Measurements from ENCODE around the gene SLC25A19. TPM values are rescaled to one million over a fixed set of nuclear protein-coding genes. Genes with fewer than 3 reads are reported as not detected.

SLC25A19 gene
- total and polyA plus RNA-seq, 10 of the 15 experiments (the other 5 are each of a cell fraction or from before 2014, with no cell fraction given) = 32.9 to 91.6 (median 53.7) TPM

DNA sequence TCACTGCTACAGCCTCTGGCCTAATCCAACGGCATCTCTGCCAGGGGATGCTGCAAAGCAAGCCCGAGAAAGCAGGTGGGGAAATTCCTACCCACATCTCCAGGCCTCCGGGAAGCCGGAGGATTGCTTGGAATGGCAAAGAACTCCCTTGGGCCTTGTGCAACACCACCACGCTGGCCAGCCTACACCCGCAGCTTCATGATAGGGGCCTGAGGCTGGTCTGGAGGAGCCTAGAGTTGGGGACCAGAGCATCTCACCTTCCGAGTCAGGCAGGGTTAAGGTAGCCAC is 48.1 kb downstream of the SLC25A19 start (continued):
- no peak for TF ChIP-seq E2F8 (IDR thresholded peaks at IDR 0.05; ENCODE audit: low read depth, partially characterized antibody)
- no peak for TF ChIP-seq ESRRA (IDR thresholded peaks at IDR 0.05; ENCODE audit: low read length)
- TF ChIP-seq RFX5 (IDR thresholded peaks at IDR 0.05; ENCODE audit: low read depth, low read length) = no peak
- TF ChIP-seq BMI1 (IDR thresholded peaks at IDR 0.05; ENCODE audit: borderline replicate concordance) = no peak
- no peak for TF ChIP-seq NR2C2 (IDR thresholded peaks at IDR 0.05; ENCODE audit: borderline replicate concordance, control insufficient read depth, insufficient read length, low read depth)
- TF ChIP-seq ZNF274 (IDR thresholded peaks at IDR 0.05; ENCODE audit: insufficient read depth, insufficient read length) = no peak
- TF ChIP-seq RAD51 (IDR thresholded peaks at IDR 0.05) = no peak
- TF ChIP-seq CBX5 (IDR thresholded peaks at IDR 0.05; ENCODE audit: low read depth) = no peak

- Histone ChIP-seq H2AFZ (ENCODE audit: control insufficient read depth, low read depth, low read length) (no peak overlapping the region), H3K9ac (ENCODE audit: control insufficient read depth, insufficient read depth, low read length) (no peak overlapping the region), H3K9me3 (replicated peaks; ENCODE audit: control insufficient read depth, insufficient read depth, low read length) (no peaks in the 10 kb centered on the region), H3K4me1 (ENCODE audit: control insufficient read depth, insufficient read depth, low read length) (peaks cover 43% of the 10 kb centered on the region), H3K4me3 (no peak overlapping the region), H3K79me2 (ENCODE audit: control insufficient read depth, insufficient read depth, low read length) (no peaks in the 10 kb centered on the region; the same call in 1 of the 2 replicates), H3K36me3 (ENCODE audit: control insufficient read depth in 2 of 2, insufficient read depth in 2 of 2, low read length in 1 of 2) (peaks cover 60 to 65% of the 10 kb centered on the region in 2 experiments), H3K27me3 (replicated peaks in 1 of 2; ENCODE audit: control insufficient read depth in 2 of 2, insufficient read depth in 2 of 2, low read length in 1 of 2) (no peaks in the 10 kb centered on the region), H3K4me2 (ENCODE audit: control insufficient read depth, insufficient read depth) (no peak overlapping the region), H3K27ac (ENCODE audit: control insufficient read depth, insufficient read depth) (no peak overlapping the region), H4K20me1 (ENCODE audit: control insufficient read depth, insufficient read depth) (no peaks in the 10 kb centered on the region; the same call in 1 of the 2 replicates)
- POLR2A ChIA-PET = interaction anchor here (0.6 to 0.9 kb wide), 2 partner anchors 22 to 134 kb away, joined by 3 to 4 read pairs; no protein-coding TSS in a partner anchor
- in situ Hi-C loops (cut with MboI) = no loop called here
- no TSS peak for BruUV-seq (replicated peaks)
- SMC1A ChIA-PET (ENCODE audit: uncharacterized antibody, unreplicated experiment) = interaction anchor here (1.0 to 2.3 kb wide), 5 partner anchors 10 to 55 kb away, joined by 3 to 10 read pairs (median 6); partner anchors contain the start of genes GGA3, MIF4GD and MRPS7
- CTCF ChIA-PET = interaction anchor here (0.5 to 4.3 kb wide), 21 partner anchors 9 to 784 kb away, joined by 3 to 34 read pairs (median 4); partner anchors contain the start of genes GGA3, MIF4GD, MRPS7 and NUP85
- 80% methylated on average over 23 of the region's 23 CpGs for WGBS (ENCODE audit: insufficient coverage, insufficient replicate concordance, low lambda C conversion rate, missing lambda C conversion rate)
- DNase-seq (ENCODE audit: low read depth, low spot score) (no peak), ATAC-seq (peak; percentile 67), FAIRE-seq (no peak)
- RAD21 ChIA-PET (ENCODE audit: unreplicated experiment) = interaction anchor here (0.7 to 1.6 kb wide), 8 partner anchors 20 to 279 kb away, joined by 3 to 9 read pairs (median 4); partner anchors contain the start of genes MIF4GD and NUP85
- intact Hi-C loops (cut with micrococcal nuclease; ENCODE audit: unreplicated experiment) = loop anchor here (1.0 kb wide), 1 partner anchor 172 kb away; no protein-coding TSS in a partner anchor
- TF ChIP-seq CHD2 (IDR thresholded peaks at IDR 0.05; ENCODE audit: borderline replicate concordance, low read depth, low read length) (no peak), SMC3 (IDR thresholded peaks at IDR 0.05; ENCODE audit: borderline replicate concordance, low read length) (peak; percentile 29; the same call in 1 of the 2 replicates), RAD21 (IDR thresholded peaks at IDR 0.05; ENCODE audit: insufficient read depth, low read depth, low read length) (peak; percentile 41), CHD1 (IDR thresholded peaks at IDR 0.05; ENCODE audit: low read depth, low read length) (no peak), NFXL1 (IDR thresholded peaks at IDR 0.05; ENCODE audit: borderline replicate concordance) (no peak), NRF1 (conservative IDR thresholded peaks at IDR 0.05; ENCODE audit: low read depth, low read length) (no peak), KAT2A (conservative IDR thresholded peaks at IDR 0.05; ENCODE audit: control insufficient read depth, low read depth, low read length) (no peak), IKZF1 (conservative IDR thresholded peaks at IDR 0.05) (0 out of 2 replicates have a peak, but pooled peaks have one; percentile 13), SIX5 (IDR thresholded peaks at IDR 0.05; ENCODE audit: low read depth, low read length, severe bottlenecking) (no peak)
- TF ChIP-seq, protein P1, sequence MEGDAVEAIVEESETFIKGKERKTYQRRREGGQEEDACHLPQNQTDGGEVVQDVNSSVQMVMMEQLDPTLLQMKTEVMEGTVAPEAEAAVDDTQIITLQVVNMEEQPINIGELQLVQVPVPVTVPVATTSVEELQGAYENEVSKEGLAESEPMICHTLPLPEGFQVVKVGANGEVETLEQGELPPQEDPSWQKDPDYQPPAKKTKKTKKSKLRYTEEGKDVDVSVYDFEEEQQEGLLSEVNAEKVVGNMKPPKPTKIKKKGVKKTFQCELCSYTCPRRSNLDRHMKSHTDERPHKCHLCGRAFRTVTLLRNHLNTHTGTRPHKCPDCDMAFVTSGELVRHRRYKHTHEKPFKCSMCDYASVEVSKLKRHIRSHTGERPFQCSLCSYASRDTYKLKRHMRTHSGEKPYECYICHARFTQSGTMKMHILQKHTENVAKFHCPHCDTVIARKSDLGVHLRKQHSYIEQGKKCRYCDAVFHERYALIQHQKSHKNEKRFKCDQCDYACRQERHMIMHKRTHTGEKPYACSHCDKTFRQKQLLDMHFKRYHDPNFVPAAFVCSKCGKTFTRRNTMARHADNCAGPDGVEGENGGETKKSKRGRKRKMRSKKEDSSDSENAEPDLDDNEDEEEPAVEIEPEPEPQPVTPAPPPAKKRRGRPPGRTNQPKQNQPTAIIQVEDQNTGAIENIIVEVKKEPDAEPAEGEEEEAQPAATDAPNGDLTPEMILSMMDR (IDR thresholded peaks at IDR 0.05 in 2 of 3, conservative IDR thresholded peaks at IDR 0.05 in 1 of 3; ENCODE audit: control insufficient read depth in 2 of 3, extremely low read depth in 1 of 3, insufficient read depth in 1 of 3, low read depth in 3 of 3, low read length in 3 of 3) = peak; percentile 61 to 86 (median 61)
Measured at GRCh38 chr17:75240394-75241142, 48.7 kb downstream of the SLC25A19 start.

Measured in GM12878 (cell line).